HG03571 (cell line): ENCODE measurements around the gene ARID5B.

Experiments
- ATAC-seq: cut with Tn5 transposase; IDR thresholded peaks from one replicate; pipeline ENCODE4 v1.9.1; 2021; ENCODE audit not compliant: unreplicated experiment

Gene ARID5B

DNA sequence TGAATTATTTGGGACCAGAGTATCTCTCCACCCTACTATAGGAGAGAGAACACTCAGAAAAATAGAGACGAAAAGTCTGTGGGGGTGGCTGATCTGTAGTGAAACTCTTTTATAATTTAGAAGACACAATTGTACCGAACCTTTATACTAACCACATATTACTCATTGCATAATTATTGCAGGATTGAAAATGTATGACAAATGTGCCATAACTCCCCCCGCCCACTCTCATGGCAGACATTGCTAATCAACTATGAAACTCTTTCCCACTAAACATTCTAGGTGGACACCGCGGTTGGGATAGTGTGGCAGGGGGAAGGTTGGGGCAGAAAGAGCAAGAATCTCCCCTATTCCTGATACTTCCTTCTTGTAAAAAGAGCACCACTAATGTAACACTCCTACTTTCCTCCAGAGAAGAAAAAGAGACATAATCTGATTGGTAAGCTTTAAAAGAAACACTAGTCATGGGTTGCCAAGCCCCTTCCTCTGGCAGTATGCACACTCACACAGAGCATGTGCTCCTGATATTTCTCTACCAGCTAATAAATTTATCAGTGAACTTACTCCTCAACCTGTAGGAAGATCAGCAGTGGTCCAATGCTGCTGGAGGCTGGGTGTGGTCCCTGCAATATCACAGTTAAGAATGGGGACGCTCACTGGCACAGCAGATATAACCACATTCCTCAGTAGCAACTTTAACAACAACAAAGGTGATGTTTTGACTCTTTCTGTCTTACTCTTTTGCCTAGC is 18.7 kb upstream of the ARID5B start:
- ATAC-seq = no peak

DNA sequence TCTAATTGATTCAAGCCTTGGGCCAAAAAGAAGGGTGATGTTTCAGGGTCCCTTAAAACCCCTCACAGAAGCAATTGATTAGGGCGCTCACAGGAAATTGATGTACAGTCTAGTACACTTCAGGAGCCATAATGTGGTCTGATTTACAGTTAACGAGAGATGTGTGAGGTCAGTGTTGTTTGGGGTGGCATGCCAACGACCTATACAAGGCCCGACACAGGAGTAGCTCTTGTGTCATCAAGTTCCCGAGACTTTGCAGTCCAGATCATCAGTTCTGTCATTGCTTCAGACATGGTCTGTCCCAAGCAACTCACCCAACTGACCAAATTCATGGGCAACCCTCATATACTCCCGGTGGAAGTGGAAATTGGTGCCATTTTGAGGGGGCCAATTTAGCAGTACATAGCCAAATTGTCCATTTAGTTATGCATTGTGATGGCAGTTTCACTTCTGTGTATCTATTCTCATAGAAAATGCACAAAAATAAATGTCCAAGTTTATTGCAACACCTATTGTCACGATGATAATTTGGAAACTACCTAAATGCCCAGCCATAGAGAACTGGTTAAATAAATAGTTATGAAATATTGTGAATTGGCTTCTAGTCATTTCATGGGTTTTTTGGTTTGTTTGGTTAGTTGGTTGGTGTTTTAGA is 18.0 kb upstream of the ARID5B start:
- no peak for ATAC-seq

DNA sequence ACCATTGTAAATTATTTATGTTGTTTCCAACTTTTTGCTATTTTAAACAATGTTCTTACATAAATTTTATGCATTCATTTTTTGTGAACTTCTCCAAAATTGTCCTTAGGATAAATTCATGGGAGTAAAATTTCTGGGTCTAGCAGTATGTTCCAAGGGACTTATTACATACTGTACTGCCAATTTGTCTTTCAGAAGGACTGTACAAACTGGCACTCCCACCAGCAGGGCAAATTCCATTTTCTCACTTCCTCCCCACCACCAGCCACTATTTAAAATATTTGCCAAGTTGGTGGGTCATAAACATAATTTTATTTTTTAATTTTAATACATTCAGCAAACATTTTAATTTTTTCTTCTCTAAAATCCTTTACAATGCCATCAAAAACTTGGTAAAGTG is 13.7 kb upstream of the ARID5B start:
- ATAC-seq = no peak

DNA sequence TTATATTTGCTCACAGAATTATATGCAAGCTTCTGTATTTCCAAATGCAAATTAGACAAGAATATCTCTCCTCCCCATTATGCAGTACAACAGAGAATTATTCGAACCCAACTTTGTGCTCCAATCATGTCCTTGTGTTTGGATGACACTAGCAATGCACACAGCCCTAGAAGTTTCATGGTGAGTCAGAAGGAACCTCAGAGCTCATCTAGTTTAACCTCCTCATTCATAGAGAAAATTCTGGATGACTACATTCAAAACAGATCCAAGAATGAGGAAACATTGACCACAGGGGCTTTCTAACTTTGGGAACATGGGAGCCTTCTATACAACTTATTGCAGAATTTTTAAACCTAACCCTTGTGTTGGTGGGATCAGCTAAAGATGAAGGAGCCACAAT is 12.8 kb upstream of the ARID5B start:
- no peak for ATAC-seq

DNA sequence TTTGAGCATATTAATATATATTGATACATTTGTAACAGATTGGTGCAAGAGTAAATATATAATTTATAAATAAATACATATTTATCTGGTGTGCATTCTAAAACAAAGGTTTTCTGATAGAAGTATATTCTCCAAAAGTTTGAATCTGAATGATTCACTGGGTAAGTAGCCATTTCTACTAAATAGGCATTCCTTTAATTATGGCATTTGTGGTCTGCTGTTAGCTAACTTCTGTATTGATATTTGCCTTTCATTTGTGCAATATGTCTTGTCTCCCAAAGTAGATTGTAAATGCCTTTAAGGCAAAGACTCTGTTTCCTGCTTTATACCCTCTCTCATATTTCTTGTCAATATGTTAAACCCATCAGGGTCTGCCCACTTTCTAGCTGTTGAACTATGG is 11.1 kb upstream of the ARID5B start:
- ATAC-seq = no peak

DNA sequence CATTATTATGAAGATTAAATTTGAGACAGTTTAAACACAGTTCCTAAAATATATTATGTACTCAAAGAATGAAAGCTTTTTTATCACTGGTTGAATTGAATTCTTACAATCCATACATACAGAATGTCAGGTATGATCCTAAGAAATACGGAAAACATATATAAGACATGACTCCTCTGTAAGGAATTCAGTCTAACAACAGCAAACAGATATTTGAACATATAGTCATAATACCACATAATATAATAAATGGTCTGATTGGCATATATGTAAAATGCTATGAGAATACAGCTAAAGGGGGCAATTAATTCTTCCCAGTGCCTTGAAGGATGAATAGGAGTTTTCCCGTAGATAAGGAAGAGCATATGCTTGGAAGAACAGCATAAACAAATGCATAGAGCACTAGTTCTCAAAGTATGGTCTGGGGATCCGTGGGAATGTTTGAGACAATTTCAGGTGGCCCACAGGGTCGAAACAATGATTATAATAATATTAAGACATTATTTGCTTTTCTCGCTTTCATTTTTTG is 10.6 kb upstream of the ARID5B start:
- no peak for ATAC-seq

DNA sequence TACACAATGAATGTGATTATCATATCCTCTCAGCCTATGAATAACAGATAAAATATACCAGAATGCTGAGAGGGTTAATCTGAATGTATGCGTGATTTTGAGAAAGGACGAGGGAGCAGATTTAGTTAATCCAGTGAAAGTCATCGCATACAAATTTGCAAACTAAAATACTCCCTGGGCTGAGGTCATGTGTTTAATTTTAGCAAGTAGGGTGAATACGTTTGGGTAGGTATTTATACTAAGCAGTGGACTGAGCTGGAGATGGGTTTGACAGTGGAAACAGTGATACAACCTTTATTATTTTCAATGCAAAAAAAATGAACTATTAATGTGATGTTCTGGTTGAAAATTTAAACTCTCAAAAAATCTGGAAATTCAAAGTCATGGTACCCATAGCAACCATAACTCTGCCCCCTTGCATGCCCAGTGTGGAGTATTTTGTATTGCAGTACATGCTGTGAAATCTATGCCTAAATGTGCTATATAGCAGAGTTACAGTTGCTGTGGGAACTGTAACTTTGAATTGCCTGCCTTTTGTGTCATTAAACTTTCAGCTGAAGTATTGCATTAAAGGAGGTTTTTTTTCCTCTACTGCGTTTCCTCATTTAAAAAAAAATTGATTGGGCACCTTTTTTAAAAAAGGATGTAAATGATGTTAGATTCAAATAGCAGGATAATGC is 9.5 kb upstream of the ARID5B start:
- no peak for ATAC-seq

DNA sequence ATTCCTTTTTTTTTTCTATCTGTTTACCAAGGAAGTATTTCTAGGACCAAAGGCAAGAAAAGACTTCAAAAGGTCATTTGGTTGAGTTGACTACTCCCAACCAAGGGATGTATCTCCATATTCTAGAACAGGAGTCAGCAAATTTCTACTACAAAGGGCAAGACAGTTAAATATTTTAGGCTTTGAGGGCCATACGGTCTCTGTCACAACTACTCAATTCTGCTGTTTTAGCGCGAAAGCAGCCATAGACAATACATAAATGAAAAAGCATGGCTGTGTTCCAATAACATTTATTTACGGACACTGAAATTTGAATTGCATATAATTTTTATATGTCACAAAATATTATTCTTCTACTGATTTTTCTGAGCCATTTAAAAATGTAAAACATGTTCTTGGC is 8.5 kb upstream of the ARID5B start:
- ATAC-seq = no peak

DNA sequence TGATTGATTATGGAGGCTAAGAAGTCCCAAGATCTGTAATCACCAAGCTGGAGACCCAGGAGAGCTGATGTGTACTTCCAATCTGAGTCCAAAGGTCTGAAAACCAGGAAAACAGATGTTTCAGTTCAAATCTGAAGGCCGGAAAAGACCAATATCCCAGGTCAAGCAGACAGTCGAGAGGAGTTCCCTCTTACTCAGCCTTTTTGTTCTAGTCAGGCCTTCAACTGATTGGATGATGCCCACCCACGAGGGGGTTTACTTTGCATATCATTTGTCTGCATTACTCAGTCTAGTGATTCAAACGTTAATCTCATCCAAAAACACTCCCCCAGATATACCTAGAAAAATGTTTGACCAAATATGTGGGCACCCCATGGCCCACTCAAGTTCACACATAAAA is 7.4 kb upstream of the ARID5B start:
- no peak for ATAC-seq

DNA sequence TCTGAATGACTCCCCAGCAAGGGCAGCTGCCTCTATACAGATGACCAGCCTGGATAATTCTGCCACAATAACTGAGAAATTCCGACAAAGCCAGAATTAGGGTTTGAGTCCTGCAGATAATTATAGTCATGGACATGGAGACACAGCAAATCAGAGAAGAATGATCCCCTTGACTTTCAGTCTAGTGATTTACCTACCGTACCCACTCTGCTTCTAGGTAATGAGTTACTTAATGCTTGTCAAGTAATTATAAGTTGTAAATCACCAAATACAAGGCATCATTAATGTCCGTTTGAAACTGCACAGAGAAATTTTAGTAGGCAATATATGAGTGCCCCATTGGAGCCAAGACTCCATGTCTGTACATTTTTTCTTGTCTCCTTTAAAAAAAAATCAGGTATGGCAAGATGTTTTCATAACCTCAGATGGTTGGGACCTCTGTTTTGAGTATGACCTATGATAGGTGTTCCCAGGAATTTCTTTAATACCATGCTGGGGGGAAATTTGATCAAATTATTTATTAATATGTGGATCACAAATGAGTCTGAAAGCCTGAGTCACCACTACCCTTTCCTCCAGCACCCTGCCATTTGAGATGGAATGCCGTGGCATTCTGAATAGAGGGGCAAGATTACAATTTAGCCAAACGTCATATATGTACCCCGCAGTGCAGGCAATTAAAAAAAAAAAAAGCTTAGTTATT is 5.5 kb upstream of the ARID5B start:
- ATAC-seq = no peak

DNA sequence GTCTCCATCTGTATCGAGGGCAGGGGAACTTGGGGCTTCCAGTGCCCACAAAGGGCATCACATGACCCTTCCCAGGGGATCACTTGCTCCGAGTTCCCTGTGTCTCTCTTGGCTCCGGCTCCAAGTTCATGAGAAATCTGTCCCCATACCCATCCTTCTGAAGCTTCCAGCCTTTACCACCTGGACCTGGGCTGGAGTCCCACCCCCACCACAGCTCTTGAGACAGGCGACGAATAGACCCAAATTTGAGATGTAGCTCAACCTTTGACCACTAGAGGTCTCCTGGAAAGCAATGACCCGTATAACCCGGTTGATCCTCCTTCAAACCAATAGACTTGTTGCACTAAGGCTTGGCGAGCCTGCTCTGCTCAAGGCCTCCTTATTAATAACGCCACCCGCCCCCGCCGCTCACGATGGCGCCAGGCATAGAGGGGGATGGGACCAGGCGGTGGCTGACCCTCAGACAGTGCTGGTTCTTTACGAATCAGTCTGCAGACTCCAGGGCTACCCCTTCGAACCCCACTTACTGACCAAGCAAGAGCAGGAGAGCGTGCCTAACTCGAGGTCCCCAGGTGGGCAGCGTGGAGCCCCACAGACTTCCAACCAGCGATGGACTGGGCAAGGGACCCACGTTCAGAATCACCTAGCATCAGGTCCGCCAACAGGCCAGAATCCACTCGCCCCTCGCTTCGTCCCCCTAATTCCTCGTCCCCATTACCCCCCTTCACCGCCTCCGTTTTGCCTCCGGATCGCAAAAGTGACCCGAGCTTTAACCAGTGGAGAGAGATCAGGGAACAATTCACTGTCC is 4.4 kb upstream of the ARID5B start:
- peak; percentile 57 for ATAC-seq

DNA sequence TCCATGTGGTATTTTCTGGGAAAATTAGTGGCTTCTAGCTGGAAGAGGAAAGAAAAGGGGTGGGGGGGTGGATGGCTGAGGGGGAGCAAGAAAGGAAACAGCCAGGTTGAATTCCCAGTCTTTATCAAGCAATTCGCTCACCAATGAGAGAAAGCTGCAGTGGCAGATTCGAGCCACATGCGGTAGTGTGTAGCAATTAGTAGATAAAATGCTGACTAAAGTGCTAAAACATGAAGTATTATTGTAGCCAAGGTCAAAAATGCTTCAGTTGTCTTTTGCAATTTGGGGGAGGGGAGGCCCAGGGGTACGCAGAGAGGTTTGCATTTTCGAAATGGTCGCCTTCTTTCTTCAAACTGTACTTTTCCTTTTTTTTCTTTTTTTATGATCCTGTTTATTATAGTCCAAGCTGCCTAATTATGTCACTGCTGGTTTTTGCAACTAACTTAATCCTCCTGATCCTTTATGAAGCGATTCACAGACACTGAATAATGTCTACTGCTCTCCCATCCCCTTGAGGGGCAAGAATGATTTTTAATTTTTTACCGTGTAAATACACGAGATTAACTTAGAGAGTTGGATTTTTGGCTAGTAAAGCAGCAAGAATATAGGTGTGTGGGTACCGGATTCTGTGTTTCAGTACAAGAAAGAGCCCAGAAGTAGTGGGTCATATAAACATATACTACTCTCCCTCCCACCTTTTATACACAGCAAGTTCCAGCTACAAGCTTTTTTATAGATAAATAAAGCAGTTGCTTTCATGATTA is 3.6 kb upstream of the ARID5B start:
- no peak for ATAC-seq

DNA sequence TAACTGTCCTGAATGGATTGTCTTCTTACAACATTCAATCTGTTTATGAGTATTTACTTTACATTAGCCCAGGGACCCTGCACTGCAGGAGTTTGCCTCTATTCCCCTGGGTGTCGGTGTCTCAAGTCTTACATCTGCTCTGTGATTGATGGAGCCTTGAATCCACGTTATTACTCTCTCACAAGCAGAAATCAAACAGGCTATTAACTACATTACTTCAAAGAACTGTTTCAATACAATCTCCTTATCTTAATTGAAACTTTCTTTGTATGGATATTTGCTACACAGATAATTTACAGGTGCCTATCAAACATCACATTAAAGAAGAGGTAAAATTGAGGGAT is 3.1 kb upstream of the ARID5B start:
- ATAC-seq = no peak

DNA sequence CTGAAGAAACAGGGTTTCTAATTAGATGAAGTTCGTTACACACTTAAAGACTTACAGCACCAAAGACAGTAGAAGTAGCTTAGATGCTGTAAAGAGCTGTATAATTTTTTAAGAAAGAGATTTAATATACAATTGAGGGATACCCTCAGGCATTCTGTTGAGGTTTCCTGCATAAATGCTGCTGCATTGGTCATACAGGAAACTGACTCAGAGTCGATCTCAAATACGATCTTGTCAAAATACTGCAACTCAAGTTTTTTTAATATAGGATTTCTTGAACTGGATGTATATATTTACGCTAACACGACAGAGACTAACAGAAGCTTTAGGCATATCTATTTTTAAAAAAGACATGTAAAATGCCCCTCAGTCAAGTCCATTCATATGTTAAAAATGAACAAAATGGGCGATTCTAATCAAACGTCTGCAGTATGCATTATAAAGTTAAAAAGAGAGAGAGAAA is 2.4 kb upstream of the ARID5B start:
- no peak for ATAC-seq

DNA sequence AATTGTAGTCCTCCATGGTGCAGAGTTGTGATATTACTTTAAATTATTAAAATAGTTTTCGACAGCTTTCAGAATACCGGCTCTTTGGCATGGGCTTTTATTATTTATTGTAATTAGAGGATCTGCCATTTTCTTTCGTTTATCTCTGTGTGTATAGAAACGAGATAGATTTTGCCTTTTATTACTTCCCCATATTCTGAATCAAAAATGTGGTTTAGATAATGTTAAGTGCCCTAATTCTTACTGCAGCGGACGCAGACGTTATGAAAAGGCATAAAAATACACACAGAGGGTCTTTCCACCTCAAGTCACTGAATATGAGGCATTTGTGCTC is 1.9 kb upstream of the ARID5B start:
- ATAC-seq = no peak

DNA sequence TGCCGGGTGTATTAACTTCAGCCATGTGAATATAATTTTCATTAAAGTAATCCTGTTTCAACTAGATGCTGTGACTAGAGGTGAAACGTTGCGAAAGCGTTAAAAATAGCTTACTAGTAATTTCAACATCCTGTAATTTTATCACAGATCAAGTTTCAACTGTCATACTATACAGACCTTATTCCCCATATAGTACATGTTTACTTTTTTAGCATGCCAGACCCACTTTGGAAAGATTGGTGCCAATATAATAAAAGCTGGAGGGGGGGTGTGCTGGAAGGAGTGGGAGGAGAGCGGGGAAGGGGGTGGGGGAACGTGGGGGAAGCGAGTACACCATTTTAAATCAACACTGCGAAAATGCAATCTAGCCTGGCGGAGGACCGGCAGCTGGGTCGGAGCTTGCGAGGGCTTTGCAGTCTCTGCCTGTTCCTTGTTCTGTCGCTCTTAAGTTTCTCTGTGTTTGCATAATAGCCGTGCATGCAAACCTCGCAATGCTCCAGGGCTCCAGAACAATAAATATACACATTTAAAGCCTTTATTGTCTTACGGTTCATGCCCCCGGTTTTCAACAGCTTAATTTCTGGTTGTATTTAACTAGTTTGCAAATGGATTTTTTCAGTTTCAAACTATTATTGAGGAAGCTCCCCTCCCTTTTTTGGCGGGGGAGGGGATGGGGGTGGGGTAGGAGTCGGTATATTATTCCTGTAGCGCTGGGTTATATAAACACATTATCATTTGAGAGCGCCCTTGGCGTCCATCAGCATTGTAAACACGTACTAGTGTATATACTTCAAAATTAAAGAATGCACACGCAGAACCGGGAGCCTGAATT is 1.3 kb upstream of the ARID5B start:
- ATAC-seq = peak; percentile 32

DNA sequence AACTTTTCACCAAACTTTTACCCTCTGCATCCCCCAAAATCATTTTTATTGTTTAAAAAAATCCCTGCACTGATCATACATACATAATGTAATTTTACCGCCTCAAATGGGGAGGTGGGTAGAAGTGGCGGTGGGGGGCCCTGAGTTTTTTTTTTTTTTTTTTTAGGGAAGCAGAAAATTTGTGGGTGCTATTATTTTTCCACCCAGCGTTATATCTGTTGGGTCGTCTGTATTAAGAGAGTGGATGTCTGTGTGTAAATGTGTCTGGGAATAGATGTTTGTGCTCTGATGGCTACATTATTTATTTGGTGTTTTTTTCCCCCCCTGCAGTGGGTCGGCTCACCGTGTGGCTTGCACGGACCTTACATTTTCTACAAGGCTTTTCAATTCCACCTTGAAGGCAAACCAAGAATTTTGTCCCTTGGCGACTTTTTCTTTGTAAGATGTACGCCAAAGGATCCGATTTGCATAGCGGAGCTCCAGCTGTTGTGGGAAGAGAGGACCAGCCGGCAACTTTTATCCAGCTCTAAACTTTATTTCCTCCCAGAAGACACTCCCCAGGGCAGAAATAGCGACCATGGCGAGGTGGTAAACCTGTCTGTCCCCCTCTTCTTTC is 438 bp downstream of the ARID5B start:
- ATAC-seq = no peak

DNA sequence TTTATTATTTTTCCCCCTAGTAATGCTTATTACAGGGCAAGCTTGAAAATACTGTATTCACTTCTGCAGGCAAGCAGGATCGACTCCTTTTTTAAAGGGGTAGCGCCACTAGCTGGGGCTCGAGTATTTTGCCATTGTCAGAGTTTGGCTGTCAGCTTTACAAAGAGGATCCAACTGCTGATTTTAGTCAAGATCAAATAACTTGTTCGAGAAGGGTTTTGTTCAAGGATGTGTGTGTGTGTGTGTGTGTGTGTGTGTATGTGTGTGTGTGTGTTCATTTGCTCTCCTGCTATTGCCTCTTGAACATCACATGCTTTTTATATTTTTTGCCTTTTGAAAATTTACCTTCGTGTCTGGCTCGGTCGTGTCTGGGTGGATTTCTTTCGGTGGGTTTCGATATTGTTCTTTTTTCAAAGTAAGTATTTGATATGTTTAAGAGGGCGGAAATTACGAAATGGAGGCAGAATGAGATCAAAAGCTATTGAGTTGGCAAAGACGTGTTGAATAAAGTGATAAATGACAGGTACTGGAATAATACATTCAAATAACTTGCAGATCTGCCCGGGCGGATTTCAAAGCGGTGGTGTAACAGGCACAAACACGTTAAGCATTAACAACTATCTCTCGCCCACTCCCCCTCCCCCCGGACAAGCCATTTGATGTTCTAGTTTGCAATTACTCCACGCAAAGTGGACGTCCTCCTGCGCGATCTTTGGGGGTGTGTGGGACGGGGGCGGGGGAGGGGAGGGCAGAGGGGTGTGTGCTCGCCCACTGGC is 1.1 kb downstream of the ARID5B start:
- ATAC-seq = peak; percentile 1
